Vein endothelial cell (primary cell): ENCODE results near the gene AGXT2. TPM values are rescaled to one million over a fixed set of nuclear protein-coding genes. Genes with fewer than 3 reads are reported as not detected.

Source experiments
- total RNA-seq: library from RNA; depleted of rRNA; stranded (reverse); fragments of >200 nt; gene quantifications from 2 replicates; pipeline ENCODE4 v1.2.3, GENCODE V29; 2012

The AGXT2 gene
- total RNA-seq: not detected in 2 replicates

DNA sequence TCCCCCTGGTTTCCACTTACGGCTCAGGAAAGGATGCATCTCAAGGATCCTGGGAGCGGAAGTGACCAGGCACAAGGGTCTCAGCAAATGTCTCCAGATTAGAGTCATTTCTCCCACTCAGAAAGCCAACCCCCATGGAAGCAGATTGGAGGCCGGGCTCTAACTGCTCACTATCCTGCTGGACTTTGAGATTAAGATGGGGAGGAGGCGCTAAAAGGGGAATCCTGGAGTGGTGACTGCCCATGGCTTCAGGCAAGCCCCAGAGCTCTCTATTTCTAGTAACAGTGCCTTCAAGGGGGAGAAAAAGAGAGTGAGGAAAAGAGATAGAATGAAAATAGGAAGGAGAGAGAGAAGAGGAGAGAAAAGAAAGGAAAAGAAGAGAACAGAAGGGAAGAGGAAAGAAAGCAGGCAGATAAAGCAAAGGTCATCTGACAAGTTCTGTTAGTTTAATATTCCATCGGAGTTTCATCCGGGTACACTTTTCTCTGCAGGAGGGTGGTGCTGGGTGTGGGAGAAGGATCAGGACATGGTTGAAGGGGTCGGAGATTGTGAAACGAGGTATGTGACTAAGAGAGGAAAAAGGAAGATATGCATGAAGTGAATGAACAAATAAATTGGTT lies at the start of gene AGXT2:
Gene AGXT2 (minus strand): TSS at position 165 of the 620 bp plus-strand sequence. CDS start 57 bp downstream, at position 108.

Other genes with a start within 250 kb of the AGXT2 start
- gene TTC23L, start 208.8 kb downstream of the AGXT2 start, total RNA-seq: under 0.01 and 0.19 TPM in 2 replicates
- 16.7 and 24.5 TPM in 2 replicates for gene RAD1, start 132.4 kb downstream of the AGXT2 start, total RNA-seq
- gene BRIX1, start 132.2 kb downstream of the AGXT2 start, total RNA-seq: 25.2 and 34.5 TPM in 2 replicates
- gene DNAJC21, start 118.4 kb downstream of the AGXT2 start, total RNA-seq: 17.0 and 26.6 TPM in 2 replicates
- gene PRLR, start 182.5 kb upstream of the AGXT2 start, total RNA-seq: not detected in 2 replicates